Stimulated activated naive CD8-positive, alpha-beta T cell treated with anti-CD3 and anti-CD28 coated beads, Interleukin-15, amount 100 ng/mL, for 72 hours (primary cell): ENCODE data around the gene RAD17.
"Not testable (repeated sequence)": the region's sequence is repeated elsewhere in the genome, so short reads cannot be mapped to it uniquely, and the experiment has no call there.

Experiments used
- ATAC-seq: fragments of 150-1000 bp; cut with Tn5 transposase; 2 replicates; pipeline ENCODE4 v1.10.0; 2021; ENCODE audit warnings: mild to moderate bottlenecking, moderate library complexity
- DNase-seq, 2 donors: peaks; one replicate each; pipeline ENCODE4 v3.0.0; 2021 to 2022
- H3K27ac Mint-ChIP-seq, 2 donors: one replicate each; pipeline ENCODE4 v1.8.0; 2022; ENCODE audit warnings: mild to moderate bottlenecking in 2 of 2, mixed read lengths in 2 of 2, moderate library complexity in 2 of 2
- H3K27me3 Mint-ChIP-seq: one replicate; pipeline ENCODE4 v1.8.0; 2022; ENCODE audit warnings: mixed read lengths
- H3K4me1 Mint-ChIP-seq: one replicate; pipeline ENCODE4 v1.8.0; 2022; ENCODE audit warnings: mild to moderate bottlenecking, mixed read lengths
- H3K4me3 Mint-ChIP-seq, 2 donors: one replicate each; pipeline ENCODE4 v1.8.0; 2022; ENCODE audit warnings: mild to moderate bottlenecking in 2 of 2, mixed read lengths in 2 of 2, moderate library complexity in 1 of 2
- H3K9me3 Mint-ChIP-seq, 2 donors: one replicate each; pipeline ENCODE4 v1.8.0; 2022; ENCODE audit warnings: mixed read lengths in 2 of 2

The RAD17 gene

GRCh38 chr5:69369340-69370121 is at the start of gene RAD17, which contains the start of the genes AK6 and TAF9:
RAD17 (plus strand) TSS chr5:69369818; CDS start chr5:69372209, 2,391 bp downstream.
AK6 (minus strand) TSS chr5:69369520; CDS start chr5:69369490, 30 bp downstream.
TAF9 (minus strand) TSS chr5:69369520; CDS start chr5:69365737, 3,783 bp downstream.
- H3K27ac Mint-ChIP-seq, result peak within 1 kb of the TSS; percentile 100
- no peaks in the 10 kb centered on the region for H3K27me3 Mint-ChIP-seq
- peak; percentile 97 for ATAC-seq
- H3K4me1 Mint-ChIP-seq, result peaks cover 42% of the 10 kb centered on the region
- no peaks in the 10 kb centered on the region for H3K9me3 Mint-ChIP-seq
- peak; percentile 94 to 95 for DNase-seq
- peak within 1 kb of the TSS; percentile 87 to 98 for H3K4me3 Mint-ChIP-seq

GRCh38 chr5:69326365-69326764 is 43.3 kb upstream of the RAD17 start:
- H3K27ac Mint-ChIP-seq, result no peak overlapping the region

GRCh38 chr5:69329905-69330489 is 39.6 kb upstream of the RAD17 start:
- ATAC-seq (no peak), DNase-seq (no peak)
- Mint-ChIP-seq H3K27ac (no peak overlapping the region), H3K27me3 (no peaks in the 10 kb centered on the region), H3K4me3 (no peak overlapping the region), H3K4me1 (peaks cover 28% of the 10 kb centered on the region), H3K9me3 (no peaks in the 10 kb centered on the region)

More at GRCh38 chr5:69326365-69326764, 43.3 kb upstream of the RAD17 start:
- DNase-seq (no peak), ATAC-seq (no peak)
- Mint-ChIP-seq H3K9me3 (no peaks in the 10 kb centered on the region), H3K27me3 (no peaks in the 10 kb centered on the region), H3K4me1 (peaks cover under 1% of the 10 kb centered on the region), H3K4me3 (no peak overlapping the region)

GRCh38 chr5:69331528-69332445 is 37.8 kb upstream of the RAD17 start:
- Mint-ChIP-seq H3K27ac (no peak overlapping the region), H3K4me3 (peak overlapping the region; percentile 94 to 97), H3K9me3 (no peaks in the 10 kb centered on the region), H3K27me3 (no peaks in the 10 kb centered on the region), H3K4me1 (peaks cover 35% of the 10 kb centered on the region)
- DNase-seq (no peak), ATAC-seq (no peak)

GRCh38 chr5:69333668-69334315 is 35.8 kb upstream of the RAD17 start:
- peaks cover 35% of the 10 kb centered on the region for H3K4me1 Mint-ChIP-seq
- not testable (repeated sequence) for H3K9me3 Mint-ChIP-seq, DNase-seq, ATAC-seq, H3K27me3 Mint-ChIP-seq
- peak overlapping the region in 1 of 2 donors; percentile 99 for H3K27ac Mint-ChIP-seq
- peak overlapping the region; percentile 29 to 35 for H3K4me3 Mint-ChIP-seq

GRCh38 chr5:69334793-69335268 is 34.8 kb upstream of the RAD17 start:
- Mint-ChIP-seq H3K4me1 (peaks cover 35% of the 10 kb centered on the region), H3K27ac (no peak overlapping the region)

GRCh38 chr5:69335341-69335935 is 34.2 kb upstream of the RAD17 start:
- ATAC-seq (no peak), DNase-seq (no peak)
- Mint-ChIP-seq H3K4me1 (peaks cover 35% of the 10 kb centered on the region), H3K4me3 (no peak overlapping the region), H3K9me3 (no peaks in the 10 kb centered on the region), H3K27ac (no peak overlapping the region), H3K27me3 (no peaks in the 10 kb centered on the region)

More at GRCh38 chr5:69334793-69335268, 34.8 kb upstream of the RAD17 start:
- H3K27me3 Mint-ChIP-seq, result no peaks in the 10 kb centered on the region
- peak; percentile 67 to 81 for DNase-seq
- peak overlapping the region; percentile 17 to 26 for H3K4me3 Mint-ChIP-seq
- peak; percentile 84 for ATAC-seq
- no peaks in the 10 kb centered on the region for H3K9me3 Mint-ChIP-seq

GRCh38 chr5:69341520-69342161 is 28.0 kb upstream of the RAD17 start:
- H3K27ac Mint-ChIP-seq, result no peak overlapping the region
- no peaks in the 10 kb centered on the region for H3K9me3 Mint-ChIP-seq
- no peaks in the 10 kb centered on the region for H3K27me3 Mint-ChIP-seq
- DNase-seq (no peak), ATAC-seq (no peak)
- no peaks in the 10 kb centered on the region for H3K4me1 Mint-ChIP-seq
- H3K4me3 Mint-ChIP-seq, result no peak overlapping the region

GRCh38 chr5:69343083-69343482 is 26.5 kb upstream of the RAD17 start:
- DNase-seq (no peak), ATAC-seq (no peak)
- H3K4me1 Mint-ChIP-seq, result no peaks in the 10 kb centered on the region
- H3K4me3 Mint-ChIP-seq, result no peak overlapping the region
- no peaks in the 10 kb centered on the region for H3K27me3 Mint-ChIP-seq
- H3K27ac Mint-ChIP-seq, result no peak overlapping the region
- H3K9me3 Mint-ChIP-seq, result no peaks in the 10 kb centered on the region

- no peaks in the 10 kb centered on the region for H3K4me1 Mint-ChIP-seq
- H3K27ac Mint-ChIP-seq, result no peak overlapping the region
- no peak for ATAC-seq
- no peak for DNase-seq
- no peak overlapping the region for H3K4me3 Mint-ChIP-seq
- H3K9me3 Mint-ChIP-seq, result no peaks in the 10 kb centered on the region
- H3K27me3 Mint-ChIP-seq, result no peaks in the 10 kb centered on the region
Observed at GRCh38 chr5:69350664-69351063, 19.0 kb upstream of the RAD17 start.

GRCh38 chr5:69359699-69360098 is 9.9 kb upstream of the RAD17 start:
- DNase-seq, result no peak
- Mint-ChIP-seq H3K9me3 (no peaks in the 10 kb centered on the region), H3K4me1 (peaks cover 28% of the 10 kb centered on the region), H3K4me3 (no peak overlapping the region), H3K27ac (peak overlapping the region in 1 of 2 donors; percentile 5), H3K27me3 (no peaks in the 10 kb centered on the region)
- ATAC-seq, result no peak

GRCh38 chr5:69360442-69360841 is 9.2 kb upstream of the RAD17 start:
- Mint-ChIP-seq H3K4me1 (peaks cover 36% of the 10 kb centered on the region), H3K4me3 (no peak overlapping the region), H3K9me3 (no peaks in the 10 kb centered on the region), H3K27me3 (no peaks in the 10 kb centered on the region), H3K27ac (no peak overlapping the region)
- DNase-seq, result no peak
- ATAC-seq, result no peak

- ATAC-seq, result peak; percentile 47
- no peaks in the 10 kb centered on the region for H3K9me3 Mint-ChIP-seq
- no peak overlapping the region for H3K4me3 Mint-ChIP-seq
- peaks cover 43% of the 10 kb centered on the region for H3K4me1 Mint-ChIP-seq
- no peak overlapping the region for H3K27ac Mint-ChIP-seq
- DNase-seq, result no peak
- H3K27me3 Mint-ChIP-seq, result no peaks in the 10 kb centered on the region
Observed at GRCh38 chr5:69364414-69364813, 5.2 kb upstream of the RAD17 start.

- no peak for ATAC-seq
- H3K27ac Mint-ChIP-seq, result no peak overlapping the region
- H3K4me3 Mint-ChIP-seq, result no peak overlapping the region
- H3K4me1 Mint-ChIP-seq, result peaks cover 43% of the 10 kb centered on the region
- H3K9me3 Mint-ChIP-seq, result no peaks in the 10 kb centered on the region
- H3K27me3 Mint-ChIP-seq, result no peaks in the 10 kb centered on the region
- no peak for DNase-seq
Observed at GRCh38 chr5:69364850-69365249, 4.8 kb upstream of the RAD17 start.
